Memory B cell (primary cell): ENCODE measurements around the gene HAGHL.

Source experiments
- ATAC-seq: fragments of 150-1000 bp; cut with Tn5 transposase; 2 replicates; pipeline ENCODE4 v1.10.0; 2021; ENCODE audit warnings: low read depth, mild to moderate bottlenecking, moderate library complexity
- DNase-seq, 2 donors: peaks; one replicate each; pipeline ENCODE4 v3.0.0; 2022; ENCODE audit warnings: low spot score in 2 of 2
- H3K27ac Mint-ChIP-seq: one replicate; pipeline ENCODE4 v1.8.0; 2022; ENCODE audit warnings: mild to moderate bottlenecking, moderate library complexity, mixed read lengths
- H3K27me3 Mint-ChIP-seq: one replicate; pipeline ENCODE4 v1.8.0; 2022; ENCODE audit warnings: mixed read lengths
- H3K36me3 Mint-ChIP-seq: one replicate; pipeline ENCODE4 v1.8.0; 2022; ENCODE audit warnings: mild to moderate bottlenecking, mixed read lengths
- H3K4me1 Mint-ChIP-seq: one replicate; pipeline ENCODE4 v1.8.0; 2022; ENCODE audit warnings: mixed read lengths
- H3K4me3 Mint-ChIP-seq: one replicate; pipeline ENCODE4 v1.8.0; 2022; ENCODE audit warnings: mild to moderate bottlenecking, moderate library complexity, mixed read lengths
- H3K9me3 Mint-ChIP-seq: one replicate; pipeline ENCODE4 v1.8.0; 2022; ENCODE audit warnings: mixed read lengths

Gene HAGHL

GRCh38 chr16:718922-719321 lies 8.0 kb upstream of the HAGHL start:
- H3K27ac Mint-ChIP-seq = no peak overlapping the region
- no peaks in the 10 kb centered on the region for H3K9me3 Mint-ChIP-seq
- peaks cover 18% of the 10 kb centered on the region for H3K4me1 Mint-ChIP-seq
- H3K36me3 Mint-ChIP-seq = no peaks in the 10 kb centered on the region
- ATAC-seq (no peak), DNase-seq (no peak)
- H3K27me3 Mint-ChIP-seq = peaks cover 4% of the 10 kb centered on the region
- peak overlapping the region; percentile 16 for H3K4me3 Mint-ChIP-seq

GRCh38 chr16:719815-720446 lies 7.0 kb upstream of the HAGHL start:
- Mint-ChIP-seq H3K4me3 (peak overlapping the region; percentile 82), H3K27me3 (peaks cover 2% of the 10 kb centered on the region), H3K4me1 (peaks cover 16% of the 10 kb centered on the region), H3K9me3 (no peaks in the 10 kb centered on the region), H3K27ac (peak overlapping the region; percentile 43), H3K36me3 (no peaks in the 10 kb centered on the region)
- DNase-seq (no peak), ATAC-seq (no peak)

- Mint-ChIP-seq H3K4me1 (peaks cover 16% of the 10 kb centered on the region), H3K9me3 (no peaks in the 10 kb centered on the region)
These were observed 6.4 kb upstream of the HAGHL start for GRCh38 chr16:720447-720989.

GRCh38 chr16:720990-721764 lies 5.7 kb upstream of the HAGHL start, which contains the start of gene ANTKMT:
Gene ANTKMT, plus strand, starts transcription at chr16:721146. Its CDS starts 129 bp downstream, at chr16:721275.
- H3K27me3 Mint-ChIP-seq = peaks cover 2% of the 10 kb centered on the region
- DNase-seq = peak; percentile 85 to 87
- H3K9me3 Mint-ChIP-seq = no peaks in the 10 kb centered on the region
- ATAC-seq = peak; percentile 87
- H3K36me3 Mint-ChIP-seq = no peaks in the 10 kb centered on the region
- peak within 1 kb of the TSS; percentile 82 for H3K4me3 Mint-ChIP-seq
- H3K27ac Mint-ChIP-seq = peak within 1 kb of the TSS; percentile 81
- peaks cover 16% of the 10 kb centered on the region for H3K4me1 Mint-ChIP-seq

More at GRCh38 chr16:720447-720989, 6.4 kb upstream of the HAGHL start:
- Mint-ChIP-seq H3K36me3 (no peaks in the 10 kb centered on the region), H3K27ac (peak overlapping the region; percentile 43), H3K4me3 (peak overlapping the region; percentile 82), H3K27me3 (peaks cover 2% of the 10 kb centered on the region)
- no peak for DNase-seq
- ATAC-seq = peak; percentile 4

GRCh38 chr16:721765-722540 lies 5.0 kb upstream of the HAGHL start:
- Mint-ChIP-seq H3K27ac (peak overlapping the region; percentile 81), H3K4me1 (peaks cover 13% of the 10 kb centered on the region), H3K27me3 (no peaks in the 10 kb centered on the region), H3K9me3 (no peaks in the 10 kb centered on the region), H3K4me3 (peak overlapping the region; percentile 82), H3K36me3 (no peaks in the 10 kb centered on the region)
- ATAC-seq = no peak
- DNase-seq = no peak

GRCh38 chr16:722835-723633 lies 3.9 kb upstream of the HAGHL start:
- Mint-ChIP-seq H3K4me3 (peak overlapping the region; percentile 82), H3K36me3 (no peaks in the 10 kb centered on the region), H3K4me1 (peaks cover 13% of the 10 kb centered on the region), H3K27ac (no peak overlapping the region), H3K27me3 (no peaks in the 10 kb centered on the region), H3K9me3 (no peaks in the 10 kb centered on the region)
- DNase-seq (no peak), ATAC-seq (no peak)

GRCh38 chr16:723695-724094 lies 3.2 kb upstream of the HAGHL start:
- Mint-ChIP-seq H3K27ac (no peak overlapping the region), H3K9me3 (no peaks in the 10 kb centered on the region), H3K36me3 (no peaks in the 10 kb centered on the region), H3K27me3 (no peaks in the 10 kb centered on the region), H3K4me1 (peaks cover 13% of the 10 kb centered on the region), H3K4me3 (no peak overlapping the region)
- DNase-seq (no peak), ATAC-seq (no peak)

GRCh38 chr16:724188-725040 lies 2.5 kb upstream of the HAGHL start:
- Mint-ChIP-seq H3K27ac (no peak overlapping the region), H3K9me3 (no peaks in the 10 kb centered on the region)

GRCh38 chr16:725041-725376 lies 1.9 kb upstream of the HAGHL start:
- H3K36me3 Mint-ChIP-seq = no peaks in the 10 kb centered on the region
- ATAC-seq (no peak), DNase-seq (no peak)
- H3K27ac Mint-ChIP-seq = no peak overlapping the region
- peaks cover 8% of the 10 kb centered on the region for H3K4me1 Mint-ChIP-seq
- H3K27me3 Mint-ChIP-seq = no peaks in the 10 kb centered on the region
- H3K9me3 Mint-ChIP-seq = no peaks in the 10 kb centered on the region
- H3K4me3 Mint-ChIP-seq = no peak overlapping the region

More at GRCh38 chr16:724188-725040, 2.5 kb upstream of the HAGHL start:
- Mint-ChIP-seq H3K4me3 (no peak overlapping the region), H3K36me3 (no peaks in the 10 kb centered on the region), H3K27me3 (no peaks in the 10 kb centered on the region), H3K4me1 (peaks cover 8% of the 10 kb centered on the region)
- no peak for ATAC-seq
- no peak for DNase-seq

GRCh38 chr16:725463-726187 lies 1.3 kb upstream of the HAGHL start:
- H3K27me3 Mint-ChIP-seq = no peaks in the 10 kb centered on the region
- no peak for DNase-seq
- H3K4me3 Mint-ChIP-seq = no peak overlapping the region
- H3K9me3 Mint-ChIP-seq = no peaks in the 10 kb centered on the region
- H3K27ac Mint-ChIP-seq = peak overlapping the region; percentile 69
- ATAC-seq = no peak
- no peaks in the 10 kb centered on the region for H3K36me3 Mint-ChIP-seq
- H3K4me1 Mint-ChIP-seq = peaks cover 4% of the 10 kb centered on the region

GRCh38 chr16:726188-726437 lies 793 bp upstream of the HAGHL start:
- Mint-ChIP-seq H3K4me3 (peak overlapping the region; percentile 81), H3K4me1 (peaks cover 4% of the 10 kb centered on the region), H3K27ac (peak overlapping the region; percentile 69), H3K27me3 (no peaks in the 10 kb centered on the region), H3K36me3 (no peaks in the 10 kb centered on the region), H3K9me3 (no peaks in the 10 kb centered on the region)
- ATAC-seq (no peak), DNase-seq (no peak)

- H3K27me3 Mint-ChIP-seq = no peaks in the 10 kb centered on the region
- DNase-seq (peak in 1 of 2 donors; percentile 46), ATAC-seq (peak; percentile 31)
- peaks cover 3% of the 10 kb centered on the region for H3K4me1 Mint-ChIP-seq
- H3K4me3 Mint-ChIP-seq = peak overlapping the region; percentile 69
- H3K36me3 Mint-ChIP-seq = no peaks in the 10 kb centered on the region
- H3K9me3 Mint-ChIP-seq = no peaks in the 10 kb centered on the region
- H3K27ac Mint-ChIP-seq = no peak overlapping the region
These were observed 528 bp downstream of the HAGHL start for GRCh38 chr16:727291-727977.
